HG02943 (cell line): Measurements from ENCODE around the gene SFXN5.
"Not testable (repeated sequence)": the region's sequence is repeated elsewhere in the genome, so short reads cannot be mapped to it uniquely, and the experiment has no call there.

Source experiments
- ATAC-seq: cut with Tn5 transposase; IDR thresholded peaks from one replicate; pipeline ENCODE4 v1.9.1; 2021; ENCODE audit warnings: mild to moderate bottlenecking, low read depth, moderate library complexity; ENCODE audit not compliant: unreplicated experiment

Gene SFXN5

DNA sequence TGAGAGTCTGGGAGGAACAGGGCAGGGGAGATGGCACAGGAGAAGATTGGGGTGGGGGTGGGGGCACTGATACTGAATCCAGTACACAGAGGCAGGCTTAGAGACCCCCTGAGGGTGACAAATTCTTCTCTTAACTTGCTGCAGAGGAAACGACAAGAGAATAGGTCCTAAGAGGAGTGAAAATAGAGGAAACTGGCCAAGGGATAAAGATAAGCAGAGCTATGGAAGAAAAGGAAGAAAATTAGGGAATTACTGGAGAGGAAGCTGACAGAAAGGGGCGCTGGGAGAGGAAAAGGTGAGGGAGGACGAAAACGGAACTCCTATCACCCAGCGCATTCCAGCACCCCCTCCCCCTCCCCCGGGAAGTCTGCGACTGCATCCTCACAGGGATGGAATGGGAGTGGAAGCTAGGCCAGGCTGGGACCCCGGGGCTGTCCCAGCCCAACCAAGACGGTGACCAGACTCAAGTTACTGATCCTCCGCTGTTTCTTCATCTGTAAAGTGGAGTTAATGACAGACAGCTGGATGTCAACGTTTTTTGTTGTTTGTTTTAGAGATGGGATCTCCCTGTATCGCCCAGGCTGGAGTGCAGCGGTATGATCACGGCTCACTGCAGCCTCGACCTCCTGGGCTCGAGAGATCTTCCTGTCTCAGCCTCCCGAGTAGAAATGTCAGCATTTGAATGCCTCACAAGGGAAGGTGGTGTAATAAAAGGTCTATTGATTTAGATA, 156.8 kb downstream of the SFXN5 start:
- ATAC-seq: no peak

GRCh38 chr2:72914206-72914559, 157.3 kb downstream of the SFXN5 start:
- ATAC-seq: no peak

- no peak for ATAC-seq
These were observed 157.9 kb downstream of the SFXN5 start for GRCh38 chr2:72913486-72914205.

DNA sequence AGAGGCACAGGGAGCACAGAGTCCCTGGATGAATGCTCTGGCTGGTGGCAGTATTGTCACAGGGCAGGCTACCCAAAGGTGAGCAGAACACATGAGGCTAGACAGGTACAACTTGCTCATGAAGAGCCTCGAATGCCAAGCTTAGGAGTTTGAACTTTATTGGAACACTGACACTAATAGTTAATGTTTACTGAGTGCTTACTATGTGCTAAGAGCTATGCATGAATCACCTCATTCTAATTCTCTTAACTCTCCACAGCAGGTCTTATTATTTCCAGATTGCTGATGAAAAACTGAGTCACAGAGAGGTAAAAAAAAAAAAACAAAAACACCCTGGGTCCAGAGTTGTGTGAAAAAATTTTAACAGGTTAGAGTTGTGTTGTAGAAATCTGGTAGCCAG, 160.3 kb downstream of the SFXN5 start:
- ATAC-seq: no peak

DNA sequence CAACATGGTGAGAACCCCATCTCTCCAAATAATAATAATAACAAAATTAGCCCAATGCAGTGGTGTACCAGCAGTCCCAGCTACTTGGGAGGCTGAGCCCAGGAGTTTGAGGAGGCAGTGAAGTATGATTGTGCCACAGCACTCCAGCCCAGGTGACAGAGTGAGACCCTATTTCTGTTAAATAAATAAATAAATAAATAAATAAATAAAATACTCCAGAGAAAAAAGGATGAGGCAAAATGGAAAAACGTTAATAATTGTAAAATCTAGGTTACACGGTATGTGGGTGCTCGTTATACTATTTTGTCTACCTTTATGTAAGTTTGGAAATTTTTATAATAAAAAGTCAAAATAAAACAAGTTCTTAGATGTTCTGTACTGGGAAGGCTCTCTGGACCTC, 162.8 kb downstream of the SFXN5 start:
- ATAC-seq: no peak

- ATAC-seq: not testable (repeated sequence)
These were observed 164.1 kb downstream of the SFXN5 start for GRCh38 chr2:72907369-72907768.

- no peak for ATAC-seq
These were observed 170.1 kb downstream of the SFXN5 start for GRCh38 chr2:72901426-72901825.

GRCh38 chr2:72900191-72900825, 171.2 kb downstream of the SFXN5 start:
- ATAC-seq: no peak

GRCh38 chr2:72898585-72898906, 173.0 kb downstream of the SFXN5 start:
- ATAC-seq: no peak

DNA sequence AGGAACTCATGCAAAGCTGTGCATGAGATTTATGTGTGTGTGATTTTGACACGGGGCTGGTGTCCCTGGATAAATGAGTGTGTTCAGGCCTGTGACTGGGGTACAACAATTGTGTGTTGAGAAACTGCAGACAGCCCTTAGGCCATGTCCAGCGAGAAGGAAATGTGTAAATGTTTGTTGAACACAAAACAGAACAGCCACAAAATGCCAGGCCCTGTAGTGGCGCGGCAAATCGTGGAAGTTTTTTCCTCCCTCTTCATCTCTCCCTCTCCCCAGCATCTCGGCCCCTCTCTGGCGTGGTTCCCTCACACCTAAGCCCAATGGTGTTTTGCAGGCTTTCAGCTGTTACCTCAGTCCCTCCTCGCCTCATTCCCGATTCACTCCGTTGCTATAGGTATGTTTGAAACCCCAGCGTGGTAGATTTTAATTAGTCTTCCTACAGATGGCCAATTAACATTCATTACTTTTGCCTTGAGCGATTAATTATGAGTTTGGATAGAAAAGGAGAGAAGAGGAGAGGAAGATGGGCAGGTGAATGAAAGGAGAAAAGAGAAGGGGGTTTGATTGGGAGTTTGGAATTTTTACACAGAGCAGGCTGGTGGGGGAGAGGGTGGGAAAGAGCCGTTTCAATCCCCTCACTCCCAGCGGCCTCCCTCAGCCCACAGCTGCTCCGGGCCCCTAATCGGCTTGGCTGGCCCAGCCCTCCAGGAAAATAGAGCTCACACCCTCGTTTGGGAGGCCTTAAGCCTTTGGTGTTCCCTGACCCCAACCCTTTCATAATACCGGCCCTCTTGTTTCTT, 173.5 kb downstream of the SFXN5 start:
- no peak for ATAC-seq

DNA sequence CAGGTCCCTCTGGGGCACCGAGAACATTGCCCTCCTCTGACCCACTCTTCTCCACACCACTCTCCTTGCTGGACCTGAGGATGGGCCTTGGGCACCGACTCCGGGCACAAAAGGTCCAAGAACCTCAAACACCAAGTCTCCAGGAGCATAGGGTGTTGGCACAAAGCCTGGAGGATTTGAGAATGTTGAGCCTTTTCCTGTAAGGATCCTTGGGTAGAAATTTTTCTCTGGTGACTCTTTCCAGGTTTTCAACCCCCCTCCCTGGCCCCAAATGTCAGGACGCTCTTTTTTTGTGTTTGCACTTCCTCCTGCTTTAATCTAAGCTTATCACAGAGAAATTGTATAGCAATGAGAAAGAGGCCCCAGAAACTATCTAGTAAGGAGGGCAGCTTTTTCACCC, 175.1 kb downstream of the SFXN5 start:
- ATAC-seq: no peak

DNA sequence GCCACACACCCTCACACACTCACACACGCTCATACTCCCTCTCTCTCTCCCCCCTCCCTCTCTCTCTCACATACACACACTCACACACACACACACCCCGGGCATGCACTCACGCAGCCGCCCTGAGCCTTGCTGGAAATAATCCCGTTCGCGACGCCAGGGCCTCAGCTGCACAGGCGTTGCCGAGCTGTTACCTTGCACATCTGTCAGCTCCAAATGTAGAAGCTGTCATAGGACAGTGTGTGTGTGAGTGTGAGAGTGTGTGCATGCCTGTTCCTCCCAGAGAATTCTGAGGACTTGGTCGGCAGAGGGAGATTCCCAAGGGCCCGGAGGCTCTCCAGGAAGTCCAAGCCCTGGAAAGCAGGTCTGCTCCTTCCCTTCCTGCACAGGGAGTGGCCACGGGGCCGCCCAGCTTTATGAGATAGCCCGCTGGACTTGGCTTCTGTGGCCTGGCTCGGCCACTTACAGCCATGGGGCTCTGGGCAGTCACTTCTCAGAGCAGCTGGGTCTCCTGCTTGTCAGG, 175.7 kb downstream of the SFXN5 start:
- ATAC-seq: no peak

DNA sequence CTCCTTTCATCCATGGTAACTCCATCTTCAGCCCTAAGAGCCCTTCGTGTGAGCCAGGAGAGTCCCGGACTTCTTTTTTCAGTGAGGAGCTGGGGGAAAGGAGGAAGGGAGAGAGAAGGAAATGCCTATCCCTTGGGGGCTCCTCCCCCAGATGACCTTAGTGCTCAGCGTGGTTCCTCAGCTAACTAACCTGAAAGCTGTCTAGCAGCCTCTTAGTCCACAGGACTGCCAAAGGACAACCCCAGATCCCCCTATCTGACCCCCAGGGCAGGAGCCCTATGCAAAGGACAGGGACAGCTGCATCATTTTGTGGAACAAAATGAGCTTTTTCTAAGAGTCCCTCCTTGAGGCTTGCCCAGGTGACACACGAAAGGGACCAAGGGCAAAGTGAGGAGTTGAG, 176.4 kb downstream of the SFXN5 start:
- no peak for ATAC-seq

- no peak for ATAC-seq
These were observed 177.0 kb downstream of the SFXN5 start for GRCh38 chr2:72894514-72894913.

- peak; percentile 61 for ATAC-seq
These were observed 177.8 kb downstream of the SFXN5 start for GRCh38 chr2:72893594-72894319.

GRCh38 chr2:72892506-72893173, 178.9 kb downstream of the SFXN5 start:
- peak; percentile 53 for ATAC-seq
